PC-9 (cell line): ENCODE measurements around the gene CPA2.

Experiments
- EZH2 ChIP-seq: fragments of 200-600 bp; sonication (generic); IDR thresholded peaks from 2 replicates; pipeline ENCODE4 v1.8.0; 2017; ENCODE audit warnings: antibody characterized with exemption, low read depth
- TF ChIP-seq, protein P1 (sequence below): fragments of 200-600 bp; sonication (generic); conservative IDR thresholded peaks from 2 replicates; pipeline ENCODE4 v1.6.1; 2017; ENCODE audit warnings: mixed run types, antibody characterized with exemption, mild to moderate bottlenecking, moderate library complexity

- TF ChIP-seq, protein P1, sequence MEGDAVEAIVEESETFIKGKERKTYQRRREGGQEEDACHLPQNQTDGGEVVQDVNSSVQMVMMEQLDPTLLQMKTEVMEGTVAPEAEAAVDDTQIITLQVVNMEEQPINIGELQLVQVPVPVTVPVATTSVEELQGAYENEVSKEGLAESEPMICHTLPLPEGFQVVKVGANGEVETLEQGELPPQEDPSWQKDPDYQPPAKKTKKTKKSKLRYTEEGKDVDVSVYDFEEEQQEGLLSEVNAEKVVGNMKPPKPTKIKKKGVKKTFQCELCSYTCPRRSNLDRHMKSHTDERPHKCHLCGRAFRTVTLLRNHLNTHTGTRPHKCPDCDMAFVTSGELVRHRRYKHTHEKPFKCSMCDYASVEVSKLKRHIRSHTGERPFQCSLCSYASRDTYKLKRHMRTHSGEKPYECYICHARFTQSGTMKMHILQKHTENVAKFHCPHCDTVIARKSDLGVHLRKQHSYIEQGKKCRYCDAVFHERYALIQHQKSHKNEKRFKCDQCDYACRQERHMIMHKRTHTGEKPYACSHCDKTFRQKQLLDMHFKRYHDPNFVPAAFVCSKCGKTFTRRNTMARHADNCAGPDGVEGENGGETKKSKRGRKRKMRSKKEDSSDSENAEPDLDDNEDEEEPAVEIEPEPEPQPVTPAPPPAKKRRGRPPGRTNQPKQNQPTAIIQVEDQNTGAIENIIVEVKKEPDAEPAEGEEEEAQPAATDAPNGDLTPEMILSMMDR: no peak
- no peak for TF ChIP-seq EZH2
Observed at GRCh38 chr7:130240240-130240639, 26.4 kb upstream of the CPA2 start.
